DMS153 treated with DMSO at 0.1 percent for 48 hours (cell line): Measurements from ENCODE around the gene PABPN1.
"Not testable (repeated sequence)": the region's sequence is repeated elsewhere in the genome, so short reads cannot be mapped to it uniquely, and the experiment has no call there.

Source experiments
- DNase-seq: peaks from one replicate; lab custom pipeline; 2025; ENCODE audit not compliant: unreplicated experiment; lab: John Stamatoyannopoulos, UW

The PABPN1 gene

DNA sequence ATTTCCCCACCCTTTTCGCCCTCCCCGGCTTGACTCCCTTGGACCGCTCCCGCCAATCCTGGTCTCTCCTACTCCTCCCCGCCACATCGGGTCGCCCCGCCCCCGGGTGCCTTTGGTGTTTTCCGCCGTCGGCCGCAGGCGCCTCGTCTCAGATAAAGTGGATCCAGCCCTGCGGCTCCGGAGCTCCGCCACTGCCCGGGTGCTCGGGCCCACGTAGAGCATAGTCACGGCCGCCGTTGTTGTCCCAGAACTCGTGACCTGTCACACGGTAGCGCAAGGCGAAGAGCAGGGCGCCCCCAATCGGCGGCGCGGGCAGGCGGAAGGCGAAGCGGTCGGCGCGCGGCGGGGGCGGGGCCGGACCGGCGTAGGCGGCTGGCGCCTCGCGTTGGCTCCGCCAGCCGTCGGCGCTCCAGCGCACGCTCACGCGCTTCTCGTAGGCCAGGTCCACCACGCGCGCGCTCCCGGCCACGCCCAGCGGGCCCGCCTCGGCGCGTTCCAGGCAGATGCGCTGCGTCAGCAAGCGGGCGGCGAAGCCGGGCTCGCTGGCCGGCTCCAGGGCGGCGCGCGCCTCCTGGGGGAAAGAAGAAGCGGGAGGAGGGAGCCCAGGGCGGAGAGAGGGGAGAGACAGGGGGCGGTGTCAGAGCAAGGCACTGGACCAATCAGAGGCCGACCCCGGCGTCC is 19.8 kb upstream of the PABPN1 start:
- DNase-seq: peak; percentile 98

- no peak for DNase-seq
Measured at GRCh38 chr14:23301969-23302289, 19.3 kb upstream of the PABPN1 start.

DNA sequence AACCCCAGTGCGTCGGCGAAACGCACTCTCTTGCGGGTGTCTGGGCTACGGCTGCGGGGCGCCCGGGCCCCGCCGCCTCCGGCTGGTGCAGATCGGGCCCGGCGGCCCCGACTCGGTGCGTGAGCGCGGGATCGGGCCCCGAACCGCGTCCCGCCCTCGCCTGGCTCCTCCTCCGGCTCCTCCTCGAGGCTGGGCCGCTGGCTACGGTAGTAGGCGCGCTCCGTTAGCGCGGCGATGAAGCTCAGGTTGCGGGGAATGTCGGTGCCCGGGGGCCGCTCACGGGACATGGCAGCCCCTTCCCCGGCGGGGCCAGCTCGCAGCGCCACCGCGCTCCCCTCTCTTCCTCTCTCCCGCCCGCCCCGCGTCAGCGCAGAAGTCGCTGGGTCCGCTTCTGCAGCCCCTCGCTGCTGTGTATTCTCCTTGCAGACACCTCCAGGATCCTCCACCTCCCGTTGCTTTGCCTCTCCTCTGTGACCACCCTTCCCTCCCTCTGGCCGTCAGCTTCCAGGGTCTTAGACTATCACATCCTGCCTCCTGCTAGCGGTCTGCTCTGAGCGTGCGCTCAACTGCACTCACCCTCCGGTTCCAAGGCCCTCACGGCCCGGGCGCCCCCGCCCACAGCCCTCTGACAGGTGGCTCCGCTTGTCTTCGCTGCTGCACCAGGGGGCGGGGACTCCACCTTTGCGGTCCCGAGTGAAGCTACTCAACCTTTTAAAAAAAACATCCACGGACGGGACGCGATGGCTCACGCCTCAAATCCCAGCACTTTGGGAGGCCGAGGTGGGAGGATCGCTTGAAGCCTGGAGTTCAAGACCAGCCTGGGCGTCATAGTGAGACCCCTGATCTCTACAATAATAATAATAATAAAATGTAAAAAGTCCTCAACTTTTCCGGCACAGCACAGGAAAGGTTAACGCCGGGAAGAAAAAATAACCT is 18.7 kb upstream of the PABPN1 start, which contains the start of gene PPP1R3E:
Gene PPP1R3E (minus strand): TSS at position 570 of the 936 bp plus-strand sequence. CDS start 283 bp downstream, at position 287.
- peak; percentile 54 for DNase-seq

DNA sequence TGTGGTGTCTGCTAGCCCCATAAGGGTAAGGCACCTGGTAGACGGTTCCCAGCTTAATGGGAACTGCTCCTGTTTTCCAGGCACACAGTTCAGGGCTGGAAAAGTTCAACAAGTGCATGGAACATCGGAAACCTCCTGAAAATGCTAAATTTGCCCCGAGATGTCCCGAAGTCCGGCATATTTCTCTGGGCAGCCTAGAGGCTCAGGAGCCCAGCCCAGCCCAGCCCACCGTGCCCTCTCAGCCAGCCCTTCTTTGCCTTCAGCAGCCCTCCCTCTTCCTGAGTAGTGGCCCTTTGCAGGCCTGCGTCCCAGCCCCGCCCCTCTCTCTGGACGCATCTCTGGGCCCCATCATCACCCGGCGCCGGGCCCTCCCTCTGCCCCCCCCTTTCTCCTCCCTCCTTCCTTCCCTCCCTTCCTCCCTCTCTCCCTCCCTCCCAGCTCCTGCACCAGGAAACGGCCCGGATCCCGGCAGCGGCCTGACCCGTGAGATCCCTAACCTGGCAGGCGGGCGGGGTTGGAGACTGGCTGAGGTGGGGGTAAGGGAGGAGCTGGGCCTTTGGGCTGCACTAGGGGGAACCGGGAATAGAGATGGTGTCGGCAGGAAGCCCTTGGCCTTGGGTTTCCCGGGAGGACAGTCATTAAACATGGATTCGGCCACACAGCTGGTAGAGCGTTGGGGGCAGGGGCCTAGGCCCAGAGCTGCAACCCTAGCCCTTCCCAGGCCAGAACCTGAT is 14.7 kb upstream of the PABPN1 start, which contains the start of gene BCL2L2:
Gene BCL2L2 (plus strand): TSS at position 422 of the 734 bp plus-strand sequence. CDS start 935 bp downstream, outside the sequence.
- peak; percentile 90 for DNase-seq

- no peak for DNase-seq
Measured at GRCh38 chr14:23307146-23307530, 14.1 kb upstream of the PABPN1 start.

- DNase-seq: no peak
Measured at GRCh38 chr14:23307687-23308644, 13.3 kb upstream of the PABPN1 start.

DNA sequence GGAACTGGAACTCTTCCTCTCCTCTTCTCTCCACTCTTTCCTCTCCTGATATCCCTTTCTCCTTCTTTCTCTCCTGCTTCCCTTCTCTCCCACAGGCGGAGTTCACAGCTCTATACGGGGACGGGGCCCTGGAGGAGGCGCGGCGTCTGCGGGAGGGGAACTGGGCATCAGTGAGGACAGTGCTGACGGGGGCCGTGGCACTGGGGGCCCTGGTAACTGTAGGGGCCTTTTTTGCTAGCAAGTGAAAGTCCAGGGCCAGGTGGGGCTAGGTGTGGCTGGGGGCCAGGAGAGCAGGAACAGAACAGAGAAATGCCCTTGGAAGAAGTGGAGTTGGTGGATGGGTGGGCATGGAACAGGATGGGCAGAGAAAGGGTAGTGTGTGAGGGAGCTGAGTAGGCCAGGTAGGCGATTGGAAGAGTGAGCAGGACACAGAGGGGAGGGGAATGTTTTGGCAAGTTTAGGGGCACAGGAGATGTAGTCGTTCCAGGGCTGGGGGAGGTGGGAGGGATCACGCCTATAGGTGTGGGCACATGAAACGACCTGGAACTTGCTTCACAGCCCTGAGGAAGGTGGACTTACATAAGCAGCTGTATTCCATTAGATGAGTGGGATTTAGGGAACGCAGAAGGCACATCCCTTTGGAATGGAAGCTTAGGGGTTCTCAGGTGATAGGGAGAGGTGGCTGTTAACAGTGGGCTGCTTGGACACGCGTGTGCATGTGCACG is 12.4 kb upstream of the PABPN1 start:
- no peak for DNase-seq

- DNase-seq: no peak
Measured at GRCh38 chr14:23310546-23310945, 10.7 kb upstream of the PABPN1 start.

GRCh38 chr14:23316300-23316699 is 5.0 kb upstream of the PABPN1 start:
- DNase-seq: no peak

GRCh38 chr14:23319746-23320583 is 1.3 kb upstream of the PABPN1 start:
- DNase-seq: no peak

- DNase-seq: no peak
Measured at GRCh38 chr14:23321572-23322547, 603 bp downstream of the PABPN1 start.

DNA sequence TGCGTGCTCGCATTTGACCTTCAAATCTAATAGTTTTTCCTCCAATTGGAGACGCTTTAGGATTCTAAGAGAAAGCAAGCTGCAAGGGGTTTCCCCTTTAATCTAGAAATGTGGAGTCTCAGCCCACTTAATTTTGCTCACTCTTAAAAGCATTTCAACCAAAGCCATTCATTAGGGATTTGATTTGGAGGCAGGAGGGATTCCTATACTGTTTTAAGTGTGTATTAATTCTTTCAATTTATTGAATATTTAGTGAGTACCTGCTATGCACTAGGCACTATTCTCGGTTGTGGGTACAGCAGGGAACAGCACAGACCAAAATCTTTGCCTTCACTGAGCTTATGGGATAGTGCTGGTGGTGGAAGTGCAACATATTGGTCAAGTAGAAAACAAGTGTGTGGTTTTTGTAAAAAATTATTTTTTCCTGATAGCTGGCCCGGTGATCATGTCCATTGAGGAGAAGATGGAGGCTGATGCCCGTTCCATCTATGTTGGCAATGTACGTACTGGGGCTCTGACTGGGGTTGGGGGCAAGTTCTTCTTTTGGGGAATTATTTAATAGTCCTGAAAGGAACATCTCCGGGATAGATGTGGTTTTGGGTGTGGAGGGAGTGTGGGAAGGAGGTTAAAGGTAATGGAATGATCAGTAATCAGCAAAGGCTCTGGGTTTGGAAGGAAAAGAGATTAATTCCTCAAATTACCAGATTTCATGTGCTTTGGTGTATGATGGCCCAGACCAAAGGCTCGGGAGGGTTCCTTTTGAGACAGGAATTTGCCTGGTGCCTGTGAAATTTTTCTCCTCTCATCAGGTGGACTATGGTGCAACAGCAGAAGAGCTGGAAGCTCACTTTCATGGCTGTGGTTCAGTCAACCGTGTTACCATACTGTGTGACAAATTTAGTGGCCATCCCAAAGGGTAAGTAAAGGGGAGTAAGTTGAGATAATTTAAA is 1.6 kb downstream of the PABPN1 start:
- no peak for DNase-seq

GRCh38 chr14:23323838-23324454 is 2.7 kb downstream of the PABPN1 start:
- no peak for DNase-seq

GRCh38 chr14:23324455-23324846 is 3.2 kb downstream of the PABPN1 start:
- DNase-seq: no peak

GRCh38 chr14:23324993-23325392 is 3.7 kb downstream of the PABPN1 start:
- DNase-seq: no peak

DNA sequence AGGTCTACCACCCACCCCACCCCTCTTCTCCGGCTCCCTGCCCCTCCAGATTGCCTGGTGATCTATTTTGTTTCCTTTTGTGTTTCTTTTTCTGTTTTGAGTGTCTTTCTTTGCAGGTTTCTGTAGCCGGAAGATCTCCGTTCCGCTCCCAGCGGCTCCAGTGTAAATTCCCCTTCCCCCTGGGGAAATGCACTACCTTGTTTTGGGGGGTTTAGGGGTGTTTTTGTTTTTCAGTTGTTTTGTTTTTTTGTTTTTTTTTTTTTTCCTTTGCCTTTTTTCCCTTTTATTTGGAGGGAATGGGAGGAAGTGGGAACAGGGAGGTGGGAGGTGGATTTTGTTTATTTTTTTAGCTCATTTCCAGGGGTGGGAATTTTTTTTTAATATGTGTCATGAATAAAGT is 4.5 kb downstream of the PABPN1 start:
- not testable (repeated sequence) for DNase-seq
